Mammary epithelial cell (primary cell): Measurements from ENCODE around the gene CRACDL.

Experiments
- CTCF ChIP-seq, 2 donors: IDR thresholded peaks in 1 of 2; conservative IDR thresholded peaks in 1 of 2; 2 replicates each; pipeline ENCODE4 v1.5.1; 2011 to 2012; ENCODE audit warnings: inconsistent platforms in 2 of 2, low read length in 2 of 2, mild to moderate bottlenecking in 2 of 2, control low read depth in 1 of 2, low read depth in 1 of 2; ENCODE audit not compliant: insufficient read depth in 1 of 2; ENCODE audit errors: extremely low read depth in 1 of 2
- EZH2 ChIP-seq: IDR thresholded peaks from 2 replicates; pipeline ENCODE4 v1.6.1; 2012; ENCODE audit warnings: low read length, inconsistent platforms, borderline replicate concordance

- TF ChIP-seq EZH2 (no peak), CTCF (conservative IDR thresholded peaks at IDR 0.05 in 1 of 2, IDR thresholded peaks at IDR 0.05 in 1 of 2; ENCODE audit: extremely low read depth in 1 of 2, insufficient read depth in 1 of 2, low read depth in 1 of 2, low read length in 2 of 2) (no peak)
Observed at GRCh38 chr2:98846041-98846440, 90.0 kb downstream of the CRACDL start.
